Choroid plexus epithelial cell (primary cell): Measurements from ENCODE around the gene KCNMA1.

Source experiments
- DNase-seq: peaks from one replicate; pipeline ENCODE4 v3.0.0-alpha.2; 2010; ENCODE audit warnings: low read depth
- H3K4me3 ChIP-seq: 2 replicates; pipeline ENCODE4 v1.5.1; 2011; ENCODE audit warnings: low read depth, mild to moderate bottlenecking, control low read depth, low read length, moderate library complexity
- CTCF ChIP-seq: conservative IDR thresholded peaks from 2 replicates; pipeline ENCODE4 v1.5.1; 2011; ENCODE audit warnings: low read depth, mild to moderate bottlenecking, control low read depth, inconsistent platforms, low read length, moderate library complexity

KCNMA1 gene

GRCh38 chr10:77099136-77099535 lies 538.5 kb downstream of the KCNMA1 start:
- no peak for TF ChIP-seq CTCF
- DNase-seq, result no peak
- no peak overlapping the region for H3K4me3 ChIP-seq

- H3K4me3 ChIP-seq, result no peak overlapping the region
- TF ChIP-seq CTCF, result no peak
- no peak for DNase-seq
Observed at GRCh38 chr10:77097625-77098024, 540.0 kb downstream of the KCNMA1 start.

DNA sequence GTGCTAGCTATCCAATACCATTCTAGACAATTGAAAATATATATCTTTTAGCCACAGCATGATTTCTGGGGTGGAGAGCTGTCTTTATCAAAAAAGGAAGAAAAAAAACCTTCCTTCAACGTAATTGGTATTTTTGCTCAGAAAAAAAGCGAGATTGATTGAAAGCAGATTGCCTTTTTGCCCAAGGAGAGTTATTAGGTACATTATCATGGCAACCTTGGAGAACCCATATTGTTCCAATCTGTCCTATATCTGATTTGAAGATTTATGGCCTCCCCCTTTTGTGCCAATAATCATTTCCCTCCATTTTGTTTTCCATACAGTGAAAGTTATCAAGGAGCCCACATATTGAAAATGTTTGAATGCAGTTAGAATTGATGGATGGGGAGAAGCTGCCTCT lies 544.5 kb downstream of the KCNMA1 start:
- no peak for DNase-seq
- H3K4me3 ChIP-seq, result no peak overlapping the region
- TF ChIP-seq CTCF, result no peak

DNA sequence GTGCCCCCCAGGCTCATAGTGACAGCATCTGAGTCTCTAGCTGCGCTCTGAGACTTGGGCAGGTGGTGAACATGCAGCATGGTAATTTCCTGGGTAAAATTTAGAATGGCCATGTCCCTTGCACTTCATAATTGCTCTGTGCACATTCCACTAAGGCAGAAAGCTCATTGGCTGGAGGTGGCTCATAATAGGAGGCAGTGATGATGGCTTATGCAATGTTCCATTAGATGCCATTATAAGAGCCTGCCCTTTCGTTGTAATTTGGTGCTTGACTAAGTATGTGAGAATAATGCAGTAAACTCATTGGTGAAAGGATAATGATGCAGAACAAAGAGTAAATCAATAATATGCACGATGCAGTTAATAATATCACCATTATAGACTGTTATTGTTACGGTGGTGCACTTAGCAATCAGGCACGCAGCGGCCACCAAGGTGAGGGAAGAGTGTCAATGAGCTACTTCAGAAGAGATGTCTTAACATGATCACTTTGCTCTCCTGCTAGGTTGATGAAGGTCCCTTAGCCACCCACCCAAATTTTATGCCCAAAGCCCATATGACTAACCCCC lies 545.9 kb downstream of the KCNMA1 start:
- no peak for TF ChIP-seq CTCF
- H3K4me3 ChIP-seq, result no peak overlapping the region
- DNase-seq, result no peak

GRCh38 chr10:77090381-77091356 lies 546.9 kb downstream of the KCNMA1 start:
- no peak for TF ChIP-seq CTCF
- no peak overlapping the region for H3K4me3 ChIP-seq
- no peak for DNase-seq

- no peak for DNase-seq
- no peak for TF ChIP-seq CTCF
- H3K4me3 ChIP-seq, result no peak overlapping the region
Observed at GRCh38 chr10:77087366-77087765, 550.2 kb downstream of the KCNMA1 start.
